K562 (cell line): ENCODE results near the gene IRF4. TPM values are rescaled to one million over a fixed set of nuclear protein-coding genes. Genes with fewer than 3 reads are reported as not detected.

ENCODE experiments used
- ATAC-seq: fragments of 200-7000 bp; cut with Tn5 transposase; 3 replicates; pipeline ENCODE4 v1.9.1; 2020; ENCODE audit warnings: moderate library complexity
- BruUV-seq: library from RNA; stranded (reverse); fragments of 400-500 nt; replicated peaks from 2 replicates; lab custom pipeline; 2021; lab: Mats Ljungman, UMichigan
- CTCF ChIA-PET: fragments of 300-600 bp; formaldehyde crosslinking; extraction: SDS; loops from one replicate; lab custom pipeline; 2021; ENCODE audit warnings: low intra/inter-chr PET ratio; lab: Yijun Ruan, JAX
- POLR2A ChIA-PET: fragments of 300-600, 350-650 bp; sonication (Branson Sonifier 250); formaldehyde crosslinking; extraction: SDS; loops from one replicate; lab custom pipeline; 2021; ENCODE audit warnings: antibody characterized with exemption, inconsistent platforms; lab: Yijun Ruan, JAX
- DNase-seq, 4 experiments: peaks; one replicate each; pipeline versions ENCODE4 v3.0.0 to v3.0.0-alpha.2; 2011 to 2018; ENCODE audit warnings: low spot score in 3 of 4, mixed read lengths in 3 of 4; ENCODE audit errors: extremely low read depth in 1 of 4
- FAIRE-seq: peaks from 2 replicates; lab custom pipeline; 2011; peaks lifted over from hg19 to GRCh38; lab: Jason Lieb, UNC
- H2AFZ ChIP-seq: 2 replicates; pipeline ENCODE4 v1.6.0; 2011; ENCODE audit warnings: low read depth, low read length, control low read depth, inconsistent platforms
- H3K27ac ChIP-seq: fragments of 200-600 bp; 3 replicates; pipeline ENCODE4 v1.8.0; 2011; ENCODE audit warnings: low read depth, mild to moderate bottlenecking, control low read depth, inconsistent platforms, low read length, moderate library complexity, mixed read lengths; ENCODE audit errors: extremely low read depth
- H3K27me3 ChIP-seq, 2 experiments: fragments of 300-600 bp in 1 of 2; 2 replicates in 1 of 2; 3 replicates in 1 of 2; pipeline versions ENCODE4 v1.6.0 to v1.8.0; 2011; ENCODE audit warnings: inconsistent platforms in 2 of 2, low read length in 2 of 2, mild to moderate bottlenecking in 1 of 2, mixed read lengths in 1 of 2, moderate library complexity in 1 of 2; ENCODE audit not compliant: control insufficient read depth in 2 of 2, insufficient read depth in 2 of 2
- H3K36me3 ChIP-seq: fragments of 300-600 bp; 3 replicates; pipeline ENCODE4 v1.8.0; 2011; ENCODE audit warnings: mild to moderate bottlenecking, low read length, inconsistent platforms; ENCODE audit not compliant: control insufficient read depth, insufficient read depth
- H3K4me1 ChIP-seq, 2 experiments: fragments of 200-600 bp in 1 of 2; replicated peaks in 1 of 2; 2 replicates in 1 of 2; 3 replicates in 1 of 2; pipeline versions ENCODE4 v1.5.1 to v1.8.0; 2011; ENCODE audit warnings: inconsistent platforms in 2 of 2, low read length in 2 of 2, mild to moderate bottlenecking in 1 of 2, mixed read lengths in 1 of 2, moderate library complexity in 1 of 2; ENCODE audit not compliant: control insufficient read depth in 2 of 2, insufficient read depth in 2 of 2
- H3K4me2 ChIP-seq: 2 replicates; pipeline ENCODE4 v1.6.1; 2011; ENCODE audit warnings: low read length, control low read depth, inconsistent platforms, mixed read lengths; ENCODE audit not compliant: insufficient read depth
- H3K4me3 ChIP-seq: fragments of 200-600 bp; sonication (generic), shearing (Covaris generic); 2 replicates; pipeline ENCODE4 v1.5.1; 2016; ENCODE audit warnings: control low read depth, inconsistent platforms
- H3K79me2 ChIP-seq: fragments of 200-600 bp; 3 replicates; pipeline ENCODE4 v1.8.0; 2011; ENCODE audit warnings: low read length, inconsistent platforms; ENCODE audit not compliant: control insufficient read depth, insufficient read depth
- H3K9ac ChIP-seq, 2 experiments: 2 replicates each; pipeline versions ENCODE4 v1.6.0 to v1.6.1; 2011; ENCODE audit warnings: low read depth in 2 of 2, low read length in 2 of 2, control low read depth in 1 of 2, inconsistent platforms in 1 of 2, mild to moderate bottlenecking in 1 of 2, mixed read lengths in 1 of 2; ENCODE audit not compliant: insufficient read depth in 1 of 2
- H3K9me1 ChIP-seq: one replicate; pipeline ENCODE4 v1.6.0; 2011; ENCODE audit warnings: inconsistent platforms, mild to moderate bottlenecking, low read length, moderate library complexity; ENCODE audit not compliant: control insufficient read depth, insufficient read depth
- H3K9me3 ChIP-seq: replicated peaks from 2 replicates; pipeline ENCODE4 v1.5.1; 2011; ENCODE audit warnings: low read depth, low read length, inconsistent platforms; ENCODE audit not compliant: control insufficient read depth, insufficient read depth
- H4K20me1 ChIP-seq: replicated peaks from 2 replicates; pipeline ENCODE4 v1.6.1; 2011; ENCODE audit warnings: low read length, inconsistent platforms, mixed read lengths; ENCODE audit not compliant: control insufficient read depth, insufficient read depth
- ARHGAP35 ChIP-seq: fragments of 450-650 bp; IDR thresholded peaks from 2 replicates; pipeline ENCODE4 v1.6.1; 2018; ENCODE audit not compliant: partially characterized antibody
- CBFA2T3 ChIP-seq: fragments of 450-650 bp; IDR thresholded peaks from 2 replicates; pipeline ENCODE4 v1.6.1; 2017
- ESRRA ChIP-seq: fragments of 450-650 bp; IDR thresholded peaks from 2 replicates; pipeline ENCODE4 v1.6.1; 2014; ENCODE audit warnings: low read depth, mild to moderate bottlenecking, moderate library complexity, borderline replicate concordance
- HDGF ChIP-seq: fragments of 450-650 bp; IDR thresholded peaks from 2 replicates; pipeline ENCODE4 v1.6.1; 2016
- HNRNPUL1 ChIP-seq: fragments of 200-400 bp; formaldehyde crosslinking; IDR thresholded peaks from 2 replicates; pipeline ENCODE4 v1.6.1; 2017; ENCODE audit warnings: low read length
- KDM1A ChIP-seq, 2 experiments: fragments of 450-650 bp; IDR thresholded peaks; 2 replicates each; pipeline ENCODE4 v1.6.1; 2016; ENCODE audit warnings: mild to moderate bottlenecking in 2 of 2
- MAFF ChIP-seq: IDR thresholded peaks from 2 replicates; pipeline ENCODE4 v1.6.1; 2012; ENCODE audit warnings: low read length, improper control_type of control experiment
- ZNF3 ChIP-seq: fragments of 250-450 bp; sonication (Bioruptor Pico); IDR thresholded peaks from 2 replicates; pipeline ENCODE4 v1.5.0; 2021; ENCODE audit warnings: mild to moderate bottlenecking, moderate library complexity
- WGBS: fragments of 100-300 bp; shearing (Covaris generic); methylation state at CpG from one replicate; pipeline ENCODE4 v1.1.6; 2016; ENCODE audit warnings: low coverage, mixed read lengths; ENCODE audit not compliant: insufficient coverage; ENCODE audit errors: missing lambda C conversion rate; 5-methylcytosine and 5-hydroxymethylcytosine counted together
- in situ Hi-C: fragments of 300-500 bp; cut with MboI; formaldehyde crosslinking; loops from 4 replicates; pipeline ENCODE4 v1.15.0; 2018; ENCODE audit warnings: inconsistent platforms, mixed read lengths
- intact Hi-C: fragments of 100-400 bp; cut with micrococcal nuclease; formaldehyde crosslinking; loops from 2 replicates; pipeline ENCODE4 v1.14.2; 2022
- polyA plus RNA-seq, 8 experiments: library from polyadenylated mRNA; depleted of rRNA in 4 of 8; stranded (reverse) in 5 of 8; unstranded in 3 of 8; fragments of >200 nt; fragmentation: Nextera tagmentation in 2 of 8; fragmentation: Illumina TruSeq in 1 of 8; extraction: Ambion mirVana in 2 of 8; extraction: Trizol in 1 of 8; gene quantifications; 2 replicates each; pipeline versions ENCODE4 v1.2.1 to v1.2.3, GENCODE V29; 2011 to 2014; ENCODE audit warnings: inconsistent platforms in 1 of 8, missing spikeins in 1 of 8
- total RNA-seq, 7 experiments: library from RNA; depleted of rRNA in 6 of 7; stranded (reverse); fragments of >200 nt in 6 of 7; fragmentation: Illumina TruSeq in 2 of 7; extraction: Trizol in 2 of 7; gene quantifications; 2 replicates each; pipeline versions ENCODE4 v1.2.1 to v1.2.3, GENCODE V29; 2011 to 2021; ENCODE audit warnings: low replicate concordance in 1 of 7

The IRF4 gene
- total and polyA plus RNA-seq, 9 of the 15 experiments (the other 6 are each of a cell fraction or from before 2014, with no cell fraction given), result 0.05 to 0.33 (median 0.09) TPM; not detected in 6

DNA sequence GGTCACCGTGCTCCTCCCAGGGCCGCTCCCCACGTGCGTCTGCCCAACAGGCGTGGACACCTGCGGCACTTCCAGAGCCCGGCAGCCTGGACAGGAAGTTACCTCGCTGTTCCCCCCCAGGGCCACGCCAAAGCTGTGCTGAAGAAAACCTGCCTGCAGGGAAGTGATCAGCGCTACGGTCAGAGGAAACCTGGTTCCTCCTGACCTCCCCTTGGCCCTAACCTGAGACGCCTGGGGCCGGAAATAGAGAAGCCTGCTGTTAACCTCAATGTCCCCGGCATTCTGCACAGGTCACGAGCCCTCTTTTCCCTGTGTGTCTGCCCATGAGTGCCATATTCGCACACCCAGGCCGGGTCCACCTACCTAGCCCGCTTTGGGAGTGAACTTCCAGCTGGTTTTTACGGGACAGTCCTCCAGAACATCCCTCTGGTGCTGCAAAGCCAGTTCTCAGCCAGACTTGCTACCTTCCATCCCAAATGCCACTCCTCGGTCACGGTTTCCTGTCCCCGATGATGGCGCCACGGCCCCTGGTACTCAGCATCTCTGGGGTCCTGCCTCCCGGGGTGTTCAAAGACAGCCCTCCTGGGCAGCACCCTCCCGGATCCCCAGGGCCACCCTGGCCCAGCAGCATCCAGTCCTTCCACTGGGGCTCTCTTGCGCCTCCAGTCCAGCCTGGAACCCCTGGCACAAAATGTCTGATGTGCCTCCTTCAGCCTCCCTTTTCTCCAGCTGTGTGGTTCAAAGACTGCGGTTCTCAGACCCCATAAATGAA, 12.0 kb upstream of the IRF4 start:
- no peak overlapping the region for H3K27ac ChIP-seq
- CTCF ChIA-PET, result no interaction called here
- no peak overlapping the region for H3K9ac ChIP-seq
- H3K36me3 ChIP-seq, result no peaks in the 10 kb centered on the region
- TF ChIP-seq CBFA2T3, result no peak
- TF ChIP-seq ZNF3 (CRISPR knock-in tag), result no peak
- no peak for TF ChIP-seq ARHGAP35
- TF ChIP-seq HNRNPUL1, result no peak
- no peak for TF ChIP-seq ESRRA
- no peak for TF ChIP-seq KDM1A (IDR thresholded peaks at IDR 0.05)
- no peak for TF ChIP-seq HDGF
- no peak for TF ChIP-seq MAFF
- H3K79me2 ChIP-seq, result no peaks in the 10 kb centered on the region
- in situ Hi-C loops (no loop called here), intact Hi-C loops (no loop called here)
- peaks cover 0 to 4% of the 10 kb centered on the region in 2 experiments; a peak in 1 of 5 replicates for H3K4me1 ChIP-seq
- H3K4me2 ChIP-seq, result no peak overlapping the region
- H3K9me1 ChIP-seq, result no peaks in the 10 kb centered on the region
- FAIRE-seq, result no peak
- 1% methylated on average over 28 of the region's 28 CpGs for WGBS
- no peak overlapping the region for H2AFZ ChIP-seq
- no TSS peak for BruUV-seq
- no peak for DNase-seq
- POLR2A ChIA-PET, result interaction anchor here (0.6 to 1.0 kb wide), 2 partner anchors 49 to 161 kb away, joined by 3 read pairs; no protein-coding TSS in a partner anchor
- peaks cover 69 to 76% of the 10 kb centered on the region in 2 experiments for H3K27me3 ChIP-seq
- ATAC-seq, result peak; percentile 37
- H3K9me3 ChIP-seq, result no peaks in the 10 kb centered on the region
- peaks cover 10% of the 10 kb centered on the region; the same call in 1 of the 2 replicates for H4K20me1 ChIP-seq
- H3K4me3 ChIP-seq, result no peak overlapping the region
